HG02981 (cell line): ENCODE measurements around the gene NOD2.

Experiments used
- ATAC-seq: cut with Tn5 transposase; IDR thresholded peaks from one replicate; pipeline ENCODE4 v1.9.1; 2021; ENCODE audit warnings: mild to moderate bottlenecking, moderate library complexity; ENCODE audit not compliant: unreplicated experiment

Gene NOD2

GRCh38 chr16:50669741-50670140 is 23.7 kb upstream of the NOD2 start:
- no peak for ATAC-seq

GRCh38 chr16:50670476-50670875 is 22.9 kb upstream of the NOD2 start:
- no peak for ATAC-seq

- no peak for ATAC-seq
These were observed 21.7 kb upstream of the NOD2 start for GRCh38 chr16:50671644-50672260.

GRCh38 chr16:50673496-50674275 is 19.7 kb upstream of the NOD2 start:
- ATAC-seq: no peak

GRCh38 chr16:50674831-50675230 is 18.6 kb upstream of the NOD2 start:
- no peak for ATAC-seq

- no peak for ATAC-seq
These were observed 17.5 kb upstream of the NOD2 start for GRCh38 chr16:50675686-50676610.

- no peak for ATAC-seq
These were observed 16.7 kb upstream of the NOD2 start for GRCh38 chr16:50676684-50677225.

- ATAC-seq: no peak
These were observed 16.1 kb upstream of the NOD2 start for GRCh38 chr16:50677351-50677750.

GRCh38 chr16:50678531-50678930 is 14.9 kb upstream of the NOD2 start:
- ATAC-seq: no peak

- no peak for ATAC-seq
These were observed 14.1 kb upstream of the NOD2 start for GRCh38 chr16:50679266-50679665.

GRCh38 chr16:50679676-50680555 is 13.5 kb upstream of the NOD2 start:
- no peak for ATAC-seq

GRCh38 chr16:50680556-50680893 is 12.9 kb upstream of the NOD2 start:
- no peak for ATAC-seq

GRCh38 chr16:50681021-50681885 is 12.2 kb upstream of the NOD2 start, which contains the start of gene SNX20:
Gene SNX20, minus strand, starts transcription at chr16:50681312. Its CDS starts 3,786 bp downstream, at chr16:50677526.
- peak; percentile 44 for ATAC-seq

- ATAC-seq: peak; percentile 66
These were observed 9.6 kb upstream of the NOD2 start for GRCh38 chr16:50683689-50684374.

GRCh38 chr16:50684823-50685461 is 8.5 kb upstream of the NOD2 start:
- no peak for ATAC-seq

GRCh38 chr16:50685462-50686063 is 7.8 kb upstream of the NOD2 start:
- no peak for ATAC-seq

- ATAC-seq: no peak
These were observed 5.3 kb upstream of the NOD2 start for GRCh38 chr16:50688083-50688482.

GRCh38 chr16:50688867-50689266 is 4.5 kb upstream of the NOD2 start:
- ATAC-seq: no peak
